ENCODE measurements around the gene DNAI1. TPM values are rescaled to one million over a fixed set of nuclear protein-coding genes. Genes with fewer than 3 reads are reported as not detected.

The DNAI1 gene
- total RNA-seq, 1 donor from 2014 or later = 0.52 TPM

DNA sequence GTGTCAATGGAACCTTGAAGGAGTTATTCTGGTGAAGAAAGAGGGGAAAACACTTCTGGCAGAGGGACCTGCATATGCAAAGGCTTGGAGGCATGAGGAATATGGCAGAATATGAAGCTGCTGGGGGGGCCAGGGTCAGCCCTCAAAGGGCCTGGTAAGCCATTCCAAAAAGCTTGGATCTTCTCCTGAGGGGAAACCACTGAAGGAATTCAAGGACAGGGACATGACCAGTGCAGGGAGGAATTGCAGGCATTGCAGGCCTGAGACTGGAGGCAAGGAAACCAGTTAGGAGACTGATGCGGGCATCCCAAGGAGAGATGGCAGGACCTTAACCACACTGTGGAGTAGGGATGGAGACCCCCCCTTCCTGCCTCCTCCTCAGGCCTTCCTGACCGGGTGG is 42.8 kb downstream of the DNAI1 start:
- DNase-seq (ENCODE audit: low spot score) = no peak
- H3K9me3 Mint-ChIP-seq = no peaks in the 10 kb centered on the region

GRCh38 chr9:34501889-34502425 is 43.4 kb downstream of the DNAI1 start:
- Mint-ChIP-seq H3K4me3 (no peak overlapping the region), H3K9me3 (no peaks in the 10 kb centered on the region), H3K27me3 (ENCODE audit: insufficient read depth, low read depth) (peaks cover 25% of the 10 kb centered on the region), H3K27ac (no peak overlapping the region), H3K36me3 (peaks cover 2% of the 10 kb centered on the region), H3K4me1 (peaks cover 21% of the 10 kb centered on the region)
- no peak for TF ChIP-seq EZH2phosphoT487 (IDR thresholded peaks at IDR 0.05)
- TF ChIP-seq, protein P1, sequence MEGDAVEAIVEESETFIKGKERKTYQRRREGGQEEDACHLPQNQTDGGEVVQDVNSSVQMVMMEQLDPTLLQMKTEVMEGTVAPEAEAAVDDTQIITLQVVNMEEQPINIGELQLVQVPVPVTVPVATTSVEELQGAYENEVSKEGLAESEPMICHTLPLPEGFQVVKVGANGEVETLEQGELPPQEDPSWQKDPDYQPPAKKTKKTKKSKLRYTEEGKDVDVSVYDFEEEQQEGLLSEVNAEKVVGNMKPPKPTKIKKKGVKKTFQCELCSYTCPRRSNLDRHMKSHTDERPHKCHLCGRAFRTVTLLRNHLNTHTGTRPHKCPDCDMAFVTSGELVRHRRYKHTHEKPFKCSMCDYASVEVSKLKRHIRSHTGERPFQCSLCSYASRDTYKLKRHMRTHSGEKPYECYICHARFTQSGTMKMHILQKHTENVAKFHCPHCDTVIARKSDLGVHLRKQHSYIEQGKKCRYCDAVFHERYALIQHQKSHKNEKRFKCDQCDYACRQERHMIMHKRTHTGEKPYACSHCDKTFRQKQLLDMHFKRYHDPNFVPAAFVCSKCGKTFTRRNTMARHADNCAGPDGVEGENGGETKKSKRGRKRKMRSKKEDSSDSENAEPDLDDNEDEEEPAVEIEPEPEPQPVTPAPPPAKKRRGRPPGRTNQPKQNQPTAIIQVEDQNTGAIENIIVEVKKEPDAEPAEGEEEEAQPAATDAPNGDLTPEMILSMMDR (IDR thresholded peaks at IDR 0.05) = peak; percentile 49
- H2AFZ ChIP-seq (replicated peaks) = no peak overlapping the region
- no peak overlapping the region for H3K4me3 ChIP-seq
- H3K9ac ChIP-seq = no peak overlapping the region
- no peaks in the 10 kb centered on the region for H3F3A ChIP-seq (ENCODE audit: low read depth)
- no peak overlapping the region for H3K4me2 ChIP-seq
- no peaks in the 10 kb centered on the region for H3K79me2 ChIP-seq (ENCODE audit: low read depth)
- no peaks in the 10 kb centered on the region for H3K36me3 ChIP-seq
- H3K4me1 ChIP-seq = no peaks in the 10 kb centered on the region
- no peaks in the 10 kb centered on the region for H3K27me3 ChIP-seq
- no peaks in the 10 kb centered on the region for H3K9me3 ChIP-seq (ENCODE audit: low read depth)
- DNase-seq (ENCODE audit: low spot score) = peak; percentile 77
- no peak overlapping the region for H3K27ac ChIP-seq
- no peaks in the 10 kb centered on the region for H4K20me1 ChIP-seq (ENCODE audit: low read depth)

More for the DNA sequence above, 42.8 kb downstream of the DNAI1 start:
- H3K9ac ChIP-seq = no peak overlapping the region
- H3K27ac Mint-ChIP-seq = no peak overlapping the region
- no peaks in the 10 kb centered on the region for H4K20me1 ChIP-seq (ENCODE audit: low read depth)
- no peaks in the 10 kb centered on the region for H3K27me3 ChIP-seq
- no peaks in the 10 kb centered on the region for H3K36me3 ChIP-seq
- TF ChIP-seq, protein P1 (IDR thresholded peaks at IDR 0.05) = no peak
- no peak for TF ChIP-seq EZH2phosphoT487 (IDR thresholded peaks at IDR 0.05)
- no peak for TF ChIP-seq EZH2 (IDR thresholded peaks at IDR 0.05)
- no peak overlapping the region for H3K27ac ChIP-seq
- H3K79me2 ChIP-seq (ENCODE audit: low read depth) = no peaks in the 10 kb centered on the region
- no peak overlapping the region for H3K4me3 Mint-ChIP-seq
- peaks cover 25% of the 10 kb centered on the region for H3K27me3 Mint-ChIP-seq (ENCODE audit: insufficient read depth, low read depth)
- no peaks in the 10 kb centered on the region for H3F3A ChIP-seq (ENCODE audit: low read depth)
- no peaks in the 10 kb centered on the region for H3K4me1 ChIP-seq
- H3K36me3 Mint-ChIP-seq = peaks cover 2% of the 10 kb centered on the region
- H3K4me3 ChIP-seq = no peak overlapping the region
- H3K4me1 Mint-ChIP-seq = peaks cover 21% of the 10 kb centered on the region
- no peak overlapping the region for H2AFZ ChIP-seq (replicated peaks)
- no peaks in the 10 kb centered on the region for H3K9me3 ChIP-seq (ENCODE audit: low read depth)
- no peak overlapping the region for H3K4me2 ChIP-seq

- Mint-ChIP-seq H3K4me1 (peaks cover 20% of the 10 kb centered on the region), H3K27ac (no peak overlapping the region), H3K27me3 (ENCODE audit: insufficient read depth, low read depth) (peaks cover 25% of the 10 kb centered on the region), H3K4me3 (no peak overlapping the region), H3K9me3 (no peaks in the 10 kb centered on the region), H3K36me3 (peaks cover 2% of the 10 kb centered on the region)
- Histone ChIP-seq H3K36me3 (no peaks in the 10 kb centered on the region), H4K20me1 (ENCODE audit: low read depth) (no peaks in the 10 kb centered on the region), H3K27ac (no peak overlapping the region), H3K27me3 (no peaks in the 10 kb centered on the region), H3K79me2 (ENCODE audit: low read depth) (no peaks in the 10 kb centered on the region), H3K4me3 (no peak overlapping the region), H2AFZ (replicated peaks) (no peak overlapping the region), H3K4me1 (no peaks in the 10 kb centered on the region), H3F3A (ENCODE audit: low read depth) (no peaks in the 10 kb centered on the region), H3K4me2 (no peak overlapping the region), H3K9me3 (ENCODE audit: low read depth) (no peaks in the 10 kb centered on the region), H3K9ac (no peak overlapping the region)
- TF ChIP-seq EZH2phosphoT487 (IDR thresholded peaks at IDR 0.05) (no peak), EZH2 (IDR thresholded peaks at IDR 0.05) (no peak)
- TF ChIP-seq, protein P1 (IDR thresholded peaks at IDR 0.05) = no peak
- no peak for DNase-seq (ENCODE audit: low spot score)
Measured at GRCh38 chr9:34502471-34502870, 43.9 kb downstream of the DNAI1 start.
